Measurements from ENCODE around the gene MYEOV.

DNA sequence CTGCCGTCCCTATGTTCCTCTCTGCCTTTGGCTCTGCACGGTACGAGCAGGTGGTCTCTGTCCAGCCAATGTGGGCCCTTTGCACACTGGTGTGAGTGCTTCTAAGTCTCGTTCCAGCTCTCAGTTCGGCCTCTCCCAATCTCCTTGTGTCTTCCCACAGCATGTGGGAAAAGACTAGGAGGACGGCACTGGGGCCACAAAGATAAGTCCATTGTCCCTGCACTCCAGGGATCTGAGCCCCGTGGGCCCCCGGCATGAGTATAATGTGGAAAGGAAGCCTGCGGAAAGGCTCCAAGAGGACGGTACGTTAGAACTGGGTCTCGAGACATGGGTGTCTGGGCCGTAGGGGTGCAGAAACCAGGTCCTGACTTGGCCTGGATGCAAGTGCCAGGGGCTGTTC lies 16.4 kb downstream of the MYEOV start:
- TF ChIP-seq POLR2AphosphoS5 (IDR thresholded peaks at IDR 0.05; ENCODE audit: low read depth, low read length) (no peak), JUND (IDR thresholded peaks at IDR 0.05; ENCODE audit: low read length) (no peak), POLR2A (IDR thresholded peaks at IDR 0.05; ENCODE audit: control extremely low read depth in 1 of 2, low read depth in 2 of 2, low read length in 2 of 2) (no peak), RFX5 (IDR thresholded peaks at IDR 0.05; ENCODE audit: borderline replicate concordance, low read depth, low read length) (no peak)
- TF ChIP-seq, protein P1, sequence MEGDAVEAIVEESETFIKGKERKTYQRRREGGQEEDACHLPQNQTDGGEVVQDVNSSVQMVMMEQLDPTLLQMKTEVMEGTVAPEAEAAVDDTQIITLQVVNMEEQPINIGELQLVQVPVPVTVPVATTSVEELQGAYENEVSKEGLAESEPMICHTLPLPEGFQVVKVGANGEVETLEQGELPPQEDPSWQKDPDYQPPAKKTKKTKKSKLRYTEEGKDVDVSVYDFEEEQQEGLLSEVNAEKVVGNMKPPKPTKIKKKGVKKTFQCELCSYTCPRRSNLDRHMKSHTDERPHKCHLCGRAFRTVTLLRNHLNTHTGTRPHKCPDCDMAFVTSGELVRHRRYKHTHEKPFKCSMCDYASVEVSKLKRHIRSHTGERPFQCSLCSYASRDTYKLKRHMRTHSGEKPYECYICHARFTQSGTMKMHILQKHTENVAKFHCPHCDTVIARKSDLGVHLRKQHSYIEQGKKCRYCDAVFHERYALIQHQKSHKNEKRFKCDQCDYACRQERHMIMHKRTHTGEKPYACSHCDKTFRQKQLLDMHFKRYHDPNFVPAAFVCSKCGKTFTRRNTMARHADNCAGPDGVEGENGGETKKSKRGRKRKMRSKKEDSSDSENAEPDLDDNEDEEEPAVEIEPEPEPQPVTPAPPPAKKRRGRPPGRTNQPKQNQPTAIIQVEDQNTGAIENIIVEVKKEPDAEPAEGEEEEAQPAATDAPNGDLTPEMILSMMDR (IDR thresholded peaks at IDR 0.05; ENCODE audit: control extremely low read depth in 1 of 3, insufficient read depth in 1 of 3, low read depth in 1 of 3, low read length in 3 of 3): no peak

Measured in H1 (cell line).